ENCODE results near the gene MSTN.
A peak's percentile ranks its signal among the peaks of the same experiment; 100 is the strongest.

The MSTN gene

DNA sequence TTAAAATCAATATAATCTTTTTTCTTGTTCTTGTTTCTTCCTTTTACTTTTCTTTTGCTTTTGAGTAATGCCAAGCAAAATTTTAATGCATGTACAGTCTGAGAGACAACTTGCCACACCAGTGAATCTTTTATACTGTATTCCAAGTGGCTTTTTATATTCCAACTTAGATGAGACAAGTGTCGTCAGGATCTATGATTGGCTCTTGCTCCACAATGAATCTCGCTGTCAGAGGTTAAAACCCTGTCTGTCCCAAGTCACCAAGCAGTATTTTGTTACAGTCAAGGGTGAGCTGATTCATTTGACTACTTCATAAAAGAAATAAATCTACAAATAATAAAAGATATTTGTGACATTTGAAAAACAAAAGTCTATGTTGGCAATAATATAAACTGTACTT, at the start of gene MSTN:
Gene MSTN (minus strand): TSS at position 129 of the 400 bp plus-strand sequence. CDS start 133 bp downstream, outside the sequence.
- DNase-seq, result no peak

DNA sequence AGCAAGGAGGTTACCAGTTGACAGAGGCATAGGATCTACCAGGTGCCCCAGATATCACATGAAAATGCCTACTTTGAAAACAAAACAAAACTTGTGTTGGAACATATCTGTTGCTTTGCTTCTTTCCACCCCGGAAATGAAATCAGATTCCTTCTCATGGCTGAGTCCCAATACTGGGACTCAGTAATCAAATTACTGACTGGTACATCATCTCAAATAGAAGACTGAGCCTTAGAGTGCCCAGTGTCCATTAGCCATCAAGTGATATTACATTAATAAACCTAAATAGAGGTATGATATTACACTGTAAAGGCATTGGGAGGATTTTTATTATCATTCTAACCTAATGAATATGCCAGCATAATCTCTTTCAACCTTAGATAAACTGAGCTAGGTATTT, 48.6 kb upstream of the MSTN start:
- no peak for DNase-seq

- DNase-seq, result no peak
Measured at GRCh38 chr2:190110699-190111098, 48.2 kb upstream of the MSTN start.

DNA sequence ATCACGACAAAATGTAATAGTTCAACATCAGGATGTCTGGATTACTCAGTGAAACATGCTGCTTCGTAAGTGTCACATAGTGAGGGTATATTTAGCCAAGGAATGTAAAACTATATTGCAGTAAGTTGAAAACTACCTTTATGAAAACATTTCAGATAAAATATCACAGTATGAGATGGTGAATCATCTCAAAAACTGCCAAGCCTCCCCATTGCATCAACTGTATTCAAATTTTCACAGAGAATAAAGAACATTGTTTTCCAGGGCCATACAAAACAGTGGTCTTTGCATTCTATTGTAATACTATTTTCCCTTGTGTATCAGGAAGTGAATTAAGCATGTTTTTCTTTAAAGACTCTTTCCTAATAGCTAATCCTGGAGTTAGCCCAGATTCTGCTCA, 47.6 kb upstream of the MSTN start:
- DNase-seq, result no peak

DNA sequence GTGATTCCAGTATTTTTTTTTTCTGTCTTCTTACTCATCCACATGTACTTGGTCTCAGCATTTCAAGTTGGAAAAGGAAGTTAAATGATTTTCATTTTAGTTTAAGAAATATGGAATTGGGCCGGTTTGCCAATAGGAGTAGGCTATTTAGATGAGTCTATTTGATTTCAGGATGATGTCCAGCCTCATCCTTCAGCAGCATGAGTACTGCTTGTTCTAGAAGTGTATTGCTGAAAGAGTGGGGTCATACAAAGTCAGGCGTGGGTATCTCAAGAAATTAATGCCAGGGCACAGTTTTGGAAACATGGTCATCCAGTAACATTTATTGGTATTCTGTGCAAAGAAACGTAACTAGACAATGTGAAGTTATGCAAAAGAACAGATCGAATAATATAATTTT, 44.9 kb upstream of the MSTN start:
- no peak for DNase-seq

- no peak for DNase-seq
Measured at GRCh38 chr2:190106783-190107182, 44.3 kb upstream of the MSTN start.

DNA sequence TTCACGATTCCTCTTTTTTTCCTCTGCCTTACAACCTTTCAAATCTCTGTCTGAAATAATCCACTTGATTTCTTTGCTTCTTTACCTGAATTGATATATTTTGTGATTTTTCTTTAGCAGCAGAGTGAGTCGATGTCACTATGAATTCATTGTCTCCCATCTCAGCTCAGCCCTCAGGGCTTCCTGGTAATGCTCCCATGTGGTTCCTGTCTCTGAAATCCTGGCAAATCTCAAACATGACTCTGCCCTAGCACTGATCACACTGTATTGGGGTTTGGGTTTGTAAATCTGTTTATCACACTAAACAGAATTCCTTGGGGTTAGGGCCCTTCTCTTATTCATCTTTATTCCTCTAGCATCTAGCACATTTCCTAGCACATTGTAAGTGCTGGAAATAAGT, 43.0 kb upstream of the MSTN start:
- no peak for DNase-seq

DNA sequence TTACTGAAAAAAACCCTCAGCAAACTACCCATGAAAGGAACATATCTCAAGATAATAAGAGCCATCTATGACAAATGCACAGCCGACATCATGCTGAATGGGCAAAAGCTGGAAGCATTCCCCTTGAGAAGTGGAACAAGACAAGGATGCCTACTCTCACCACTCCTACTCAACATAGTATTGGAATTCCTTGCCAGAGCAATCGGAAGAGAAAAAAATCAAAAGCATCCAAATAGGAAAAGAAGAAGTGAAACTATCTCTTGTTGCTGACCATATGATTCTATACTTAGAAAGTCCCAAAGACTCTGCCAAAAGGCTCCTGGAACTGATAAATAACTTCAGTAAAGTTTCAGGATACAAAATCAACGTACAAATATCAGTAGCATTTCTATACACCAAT, 40.6 kb upstream of the MSTN start:
- no peak for DNase-seq

GRCh38 chr2:190099890-190100697, 37.6 kb upstream of the MSTN start:
- no peak for DNase-seq

- DNase-seq, result no peak
Measured at GRCh38 chr2:190098851-190099250, 36.3 kb upstream of the MSTN start.

DNA sequence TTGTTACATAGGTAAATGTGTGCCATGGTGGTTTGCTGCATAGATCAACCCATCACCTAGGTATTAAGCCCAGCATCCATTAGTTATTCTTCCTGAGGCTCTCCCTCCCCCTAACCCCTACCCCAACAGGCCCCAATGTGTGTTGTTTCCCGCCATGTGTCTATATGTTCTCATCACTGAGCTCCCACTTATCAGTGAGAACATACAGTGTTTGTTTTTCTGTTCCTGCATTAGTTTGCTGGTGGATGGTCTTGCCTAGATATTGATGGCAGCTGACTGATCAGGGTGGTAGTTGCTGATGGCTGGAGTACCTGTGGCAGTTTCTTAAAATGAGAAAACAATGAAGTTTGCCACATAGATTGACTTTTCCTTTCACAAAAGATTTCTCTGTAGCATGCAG, 34.6 kb upstream of the MSTN start:
- DNase-seq, result no peak

DNA sequence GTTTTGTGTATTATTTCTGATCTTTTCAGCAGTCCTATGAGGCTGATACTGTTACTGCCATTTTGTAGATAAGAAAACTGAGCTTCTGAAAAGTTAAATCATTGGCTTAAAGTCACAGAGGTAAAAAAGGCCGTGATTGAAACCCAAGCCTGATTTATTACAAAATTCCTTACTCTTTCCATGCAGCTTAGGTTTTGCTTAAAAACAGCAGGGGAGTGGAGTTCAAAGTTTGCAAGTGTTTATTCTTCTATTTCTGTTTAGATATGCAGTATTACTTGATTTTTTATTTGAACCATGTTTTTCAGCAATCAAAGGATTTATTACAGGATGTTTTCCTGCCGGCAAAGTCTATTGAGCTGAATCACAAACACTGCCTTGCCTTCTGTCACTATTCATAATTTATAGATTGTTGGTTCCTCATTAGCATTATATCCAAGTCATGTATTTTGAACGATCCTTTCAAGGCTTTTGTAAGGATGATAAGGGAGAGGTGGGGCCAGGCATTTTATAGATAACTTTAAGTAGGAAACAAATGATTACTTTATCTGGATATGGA, 31.9 kb upstream of the MSTN start:
- DNase-seq, result no peak

GRCh38 chr2:190093793-190094192, 31.3 kb upstream of the MSTN start:
- DNase-seq, result no peak

GRCh38 chr2:190090148-190090547, 27.6 kb upstream of the MSTN start:
- no peak for DNase-seq

DNA sequence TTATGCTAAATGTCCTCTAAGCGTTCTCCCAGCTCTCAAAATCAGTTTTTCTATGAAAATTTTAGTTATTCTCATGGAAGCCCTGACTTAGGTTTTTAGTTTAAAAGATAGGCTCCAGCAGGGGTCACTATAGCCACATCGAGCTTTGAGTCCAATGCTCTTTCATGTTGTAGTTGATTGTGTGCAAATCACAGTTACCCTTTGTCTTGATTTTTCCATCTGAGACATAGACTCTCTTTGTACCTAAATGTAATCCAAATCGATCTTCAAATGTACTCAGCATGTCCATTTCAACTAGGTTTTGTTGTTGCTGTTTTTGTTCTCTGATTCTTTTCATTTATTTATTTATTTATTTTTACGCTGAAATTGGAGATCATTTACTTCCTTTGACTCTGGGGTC, 26.4 kb upstream of the MSTN start:
- peak; percentile 50 for DNase-seq

DNA sequence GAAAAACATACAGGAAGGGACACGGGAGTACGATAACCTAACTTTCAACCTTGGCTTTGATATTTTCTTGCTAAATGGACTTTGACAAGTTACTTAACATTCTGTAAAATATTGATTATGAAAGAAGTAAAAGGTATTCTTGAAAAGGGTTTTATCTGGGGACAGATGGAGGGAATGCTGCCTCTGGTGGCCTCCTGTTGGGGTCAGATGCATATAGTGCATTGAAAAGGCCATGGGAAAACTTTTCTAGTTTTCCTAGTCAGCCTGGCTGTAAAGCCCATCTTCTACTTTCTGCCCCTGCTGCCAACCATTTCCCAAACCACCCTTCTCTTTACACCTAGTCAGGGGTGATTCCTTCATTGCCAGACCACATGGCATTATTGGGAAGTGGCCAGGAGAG, 22.2 kb upstream of the MSTN start:
- DNase-seq, result no peak

DNA sequence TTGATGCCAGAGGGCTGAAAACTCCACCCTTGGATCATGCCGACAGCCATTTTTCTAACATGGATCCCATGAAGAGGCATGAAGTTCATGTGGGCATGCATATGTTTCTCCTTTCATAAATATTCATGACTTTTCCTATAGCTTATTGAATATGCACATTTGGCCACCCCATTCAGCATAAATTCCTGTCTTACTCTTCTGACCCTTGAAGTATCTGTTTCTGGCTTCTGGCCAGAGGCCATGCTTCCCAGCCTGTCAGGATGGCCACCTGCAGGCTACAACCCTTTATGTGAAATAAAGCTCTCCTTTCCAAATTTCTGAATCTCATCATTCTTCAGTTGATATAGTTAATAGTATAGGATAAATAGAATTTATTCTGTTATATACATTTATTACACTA, 19.6 kb upstream of the MSTN start:
- DNase-seq, result no peak

DNA sequence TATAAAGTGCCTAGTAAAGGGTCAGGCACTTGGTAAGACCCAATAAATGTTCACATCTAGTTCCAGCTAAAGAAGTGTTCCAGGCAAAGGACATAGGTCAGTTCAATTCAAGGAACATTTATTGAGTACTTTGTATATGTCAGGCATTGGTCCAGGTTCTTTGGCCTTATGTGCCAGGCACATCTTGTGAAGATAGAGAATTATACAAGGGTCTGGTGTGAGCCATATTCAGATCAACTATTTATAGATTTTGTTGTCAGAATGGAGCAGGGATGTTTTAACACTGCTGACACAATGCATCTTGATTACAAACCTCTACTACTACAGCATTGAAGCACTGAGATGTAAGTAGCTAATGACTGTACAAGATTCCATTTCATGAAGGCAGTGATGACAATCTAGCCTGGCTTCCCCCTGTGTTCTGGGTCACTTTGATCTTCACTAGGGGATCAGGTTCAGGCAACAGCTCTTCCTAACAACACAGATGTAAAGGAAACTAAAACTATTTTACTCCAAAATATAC, 18.1 kb upstream of the MSTN start:
- no peak for DNase-seq

DNA sequence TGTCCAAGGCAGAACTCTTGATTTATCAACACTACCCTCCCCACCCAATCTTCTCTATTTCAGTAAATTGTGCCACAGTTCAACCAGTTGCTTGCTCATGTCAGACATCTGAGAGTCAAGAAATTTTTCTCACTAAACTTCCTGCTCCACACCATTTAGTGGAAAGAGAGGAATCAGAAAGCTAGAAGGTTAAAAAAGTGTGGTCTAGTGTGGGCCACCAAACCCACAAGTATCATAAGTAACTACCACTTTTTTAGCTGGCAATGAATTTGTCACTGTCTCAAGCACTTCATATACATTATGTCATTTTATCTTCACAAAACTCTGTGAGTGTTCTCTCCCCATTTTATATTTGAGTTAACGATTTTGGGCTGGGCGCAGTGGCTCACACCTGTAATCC, 16.6 kb upstream of the MSTN start:
- DNase-seq, result no peak

- DNase-seq, result no peak
Measured at GRCh38 chr2:190075623-190076022, 13.1 kb upstream of the MSTN start.

DNA sequence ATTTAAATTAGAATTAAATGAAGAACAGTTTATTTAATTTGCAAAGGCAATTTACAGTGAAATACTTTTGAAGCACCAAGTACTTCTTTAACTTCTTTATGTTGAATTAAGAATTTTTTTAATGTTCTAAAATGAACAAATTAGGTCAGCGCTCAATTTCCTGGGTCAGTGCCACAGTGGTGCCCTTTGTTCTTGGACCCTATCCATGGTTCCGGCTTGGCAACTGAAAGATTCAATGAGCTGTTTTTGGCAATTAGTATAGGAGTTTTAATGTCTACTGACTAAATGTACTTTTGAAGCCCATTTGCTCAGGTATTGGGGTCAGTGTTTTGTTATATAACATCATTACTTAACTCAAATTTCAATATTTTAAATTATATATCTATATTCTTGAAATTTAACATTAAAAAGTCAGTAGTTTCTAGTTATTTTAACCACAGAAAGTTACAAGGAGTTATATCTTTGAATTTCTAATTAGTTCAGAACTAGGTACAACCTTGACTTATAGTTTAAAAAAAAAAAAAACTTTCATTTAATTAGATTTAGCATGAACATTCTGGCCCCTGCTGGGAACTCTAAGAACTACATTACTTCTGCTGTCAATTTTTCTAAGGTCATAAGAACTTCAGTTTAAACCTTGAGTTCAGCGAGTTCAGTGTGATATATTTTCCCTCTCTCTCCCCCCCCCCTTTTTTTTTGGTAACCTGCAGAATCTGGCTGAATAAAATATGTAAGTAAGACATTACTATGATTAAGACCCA, 7.6 kb upstream of the MSTN start:
- DNase-seq, result no peak

DNA sequence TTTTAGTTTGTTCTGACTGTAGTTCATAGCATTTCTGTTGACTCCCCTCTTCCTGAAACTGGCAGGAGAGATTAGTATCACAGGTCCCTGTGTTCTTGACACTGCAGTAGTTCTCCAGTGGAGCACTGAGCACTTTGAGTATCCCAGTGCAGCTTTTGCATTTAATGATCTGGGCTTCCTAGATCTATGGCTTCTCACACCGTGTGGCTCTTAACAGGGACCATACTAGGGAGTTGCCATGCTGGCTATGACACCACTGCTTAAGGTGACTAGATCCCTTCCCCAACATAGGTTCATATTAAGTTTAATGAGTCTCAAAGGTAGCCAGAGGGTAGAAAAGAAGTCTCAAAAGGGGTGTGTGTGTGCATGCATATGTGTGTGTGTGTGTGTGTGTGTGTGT, 6.2 kb upstream of the MSTN start:
- no peak for DNase-seq

DNA sequence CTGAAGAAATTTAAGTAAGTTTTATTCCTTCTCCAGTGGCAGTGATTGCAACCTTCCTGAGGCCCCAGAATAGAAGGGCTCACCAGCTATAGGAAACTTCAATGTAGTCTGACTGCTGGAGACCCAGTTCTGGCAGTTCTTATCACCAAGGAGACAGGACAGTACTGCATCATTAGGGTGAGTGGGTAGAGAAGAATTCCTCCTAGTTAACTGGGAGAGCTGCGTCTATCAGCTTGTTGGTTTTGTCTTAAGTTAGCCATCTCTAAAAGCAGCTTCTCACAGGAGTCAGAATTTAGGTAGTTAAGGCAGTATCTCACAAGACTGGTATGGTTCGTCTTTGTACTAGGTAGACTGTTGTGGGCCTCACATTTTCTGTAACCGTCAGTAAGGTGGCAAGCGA, 3.3 kb upstream of the MSTN start:
- DNase-seq, result no peak

DNA sequence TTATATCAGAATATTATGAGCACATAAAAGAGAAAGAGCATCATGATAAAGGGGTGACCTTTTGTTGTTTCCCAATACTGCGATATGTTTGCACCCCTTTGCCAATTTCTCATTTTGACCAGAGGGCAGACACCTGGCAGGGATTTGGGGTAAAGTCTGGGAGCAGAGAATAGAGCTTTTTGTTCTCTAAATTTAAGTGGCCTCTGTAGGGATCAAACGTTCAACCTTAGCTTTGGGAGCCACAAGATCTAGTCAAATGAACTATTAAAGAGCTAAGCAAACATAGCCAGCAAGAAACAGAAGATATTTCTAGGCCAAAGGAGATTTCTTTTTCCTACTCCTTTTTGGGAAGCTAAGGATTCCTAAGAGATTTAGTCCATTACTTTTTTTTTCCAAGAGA, 1.1 kb upstream of the MSTN start:
- DNase-seq, result peak; percentile 21
